HG03280 (cell line): ENCODE results near the gene LCA5.
"Not testable (repeated sequence)": the region's sequence is repeated elsewhere in the genome, so short reads cannot be mapped to it uniquely, and the experiment has no call there.

ENCODE experiments used
- ATAC-seq: cut with Tn5 transposase; IDR thresholded peaks from one replicate; pipeline ENCODE4 v1.9.1; 2021; ENCODE audit warnings: mild to moderate bottlenecking, moderate library complexity; ENCODE audit not compliant: unreplicated experiment

LCA5 gene

DNA sequence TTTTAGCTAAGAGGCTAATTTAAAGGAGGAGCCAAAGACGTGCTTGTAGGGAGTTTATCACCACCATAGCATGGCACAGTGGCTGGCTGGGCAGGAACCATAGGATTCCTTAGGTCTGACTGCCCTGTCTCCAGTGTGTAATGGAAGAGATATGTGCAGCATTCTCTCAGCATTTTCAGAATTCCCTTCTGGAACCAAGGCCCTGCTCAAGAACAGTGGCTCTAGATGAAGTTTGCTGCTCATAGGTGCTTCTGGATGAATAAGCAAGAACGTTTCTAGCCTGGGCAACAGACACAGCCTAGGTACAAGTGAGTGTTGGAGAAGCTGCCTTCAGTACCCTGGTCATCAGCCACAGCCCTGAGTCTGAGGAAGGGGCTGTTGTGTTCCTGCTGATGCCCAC is 69.1 kb downstream of the LCA5 start:
- no peak for ATAC-seq

DNA sequence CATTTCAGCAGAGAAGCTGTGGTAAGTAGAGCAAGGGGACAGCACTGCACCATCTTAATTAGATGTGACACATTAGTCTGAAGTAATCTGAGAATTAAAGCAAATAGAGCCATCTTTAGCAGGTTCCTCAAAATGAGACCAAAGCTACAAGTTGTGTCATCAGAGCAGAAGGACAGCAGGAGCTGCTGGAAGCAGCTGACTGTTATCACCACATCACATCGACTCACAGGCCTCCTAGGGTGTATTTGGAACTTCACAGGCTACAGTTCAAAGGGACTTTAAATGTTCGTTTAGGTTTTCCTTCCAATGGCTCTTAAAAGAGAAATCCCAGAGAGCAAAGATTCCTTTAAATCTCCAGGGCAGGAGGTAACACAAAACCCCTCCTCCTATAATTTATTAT is 69.5 kb downstream of the LCA5 start:
- ATAC-seq: no peak

DNA sequence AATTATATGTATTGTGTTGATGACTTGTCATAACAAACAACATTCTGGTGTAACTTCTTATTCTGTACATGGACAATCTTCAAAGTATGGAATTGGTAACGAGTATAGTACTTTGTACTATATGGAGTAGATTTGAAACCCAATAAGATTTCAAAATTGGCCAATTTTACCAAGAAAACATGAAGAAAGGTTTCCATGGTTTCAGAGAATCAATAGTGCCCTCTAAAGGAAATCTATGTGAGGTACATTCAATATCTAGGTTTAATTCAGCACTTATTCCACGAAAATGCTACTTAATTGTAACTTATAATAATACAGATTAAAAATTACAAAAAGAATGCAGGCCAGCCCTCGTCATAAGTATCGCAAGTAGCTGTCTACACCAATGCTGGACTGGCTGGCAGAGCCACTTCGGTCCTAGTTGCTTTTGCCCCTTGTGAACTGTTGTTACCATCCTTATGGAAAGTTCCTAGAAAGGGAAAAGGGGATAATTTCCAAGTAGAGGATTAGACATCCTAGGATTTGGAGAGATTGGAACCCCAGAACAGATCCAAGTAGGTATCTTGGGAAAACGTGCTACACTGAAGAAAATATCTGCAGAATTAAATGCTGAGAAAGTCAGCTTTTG is 70.9 kb downstream of the LCA5 start:
- ATAC-seq: no peak

DNA sequence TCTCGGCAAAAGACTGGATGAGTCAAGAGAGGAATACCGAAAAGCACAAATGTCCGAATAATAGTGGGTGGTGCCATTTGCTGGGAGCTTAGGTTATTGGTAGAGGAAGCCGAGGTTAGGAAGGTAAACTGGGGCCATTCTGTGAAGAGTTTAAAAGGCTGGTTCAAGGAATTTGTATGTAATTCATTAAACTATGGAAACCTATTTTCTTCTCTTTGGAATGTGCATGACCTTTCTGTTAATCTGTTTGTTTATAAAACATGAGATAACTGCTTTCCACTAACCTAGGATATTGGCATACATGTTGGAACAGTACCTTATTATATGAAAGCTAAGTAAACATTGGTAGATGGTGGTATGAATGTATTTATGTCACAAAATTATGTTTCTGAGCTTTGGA is 71.8 kb downstream of the LCA5 start:
- ATAC-seq: no peak

DNA sequence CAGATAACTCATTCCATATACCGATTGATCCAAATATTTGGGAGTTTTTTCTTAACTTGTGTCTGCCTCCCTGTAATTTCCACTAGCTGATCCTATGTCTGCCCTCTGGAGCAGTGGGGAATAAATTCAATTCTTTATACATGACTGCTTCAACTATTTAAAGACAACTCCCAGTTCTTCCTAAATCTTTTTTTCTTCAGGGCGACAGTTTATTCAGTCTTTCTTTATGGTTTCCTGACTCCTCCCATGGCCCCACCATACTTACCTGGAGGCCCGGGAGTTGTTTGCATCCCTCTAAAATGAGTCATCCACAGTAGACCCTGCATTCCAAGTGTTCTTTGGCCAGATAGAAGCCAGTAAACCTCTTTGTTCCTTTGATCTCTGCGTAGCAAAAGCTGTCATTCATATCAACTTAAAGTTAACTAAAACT is 73.6 kb downstream of the LCA5 start:
- no peak for ATAC-seq

DNA sequence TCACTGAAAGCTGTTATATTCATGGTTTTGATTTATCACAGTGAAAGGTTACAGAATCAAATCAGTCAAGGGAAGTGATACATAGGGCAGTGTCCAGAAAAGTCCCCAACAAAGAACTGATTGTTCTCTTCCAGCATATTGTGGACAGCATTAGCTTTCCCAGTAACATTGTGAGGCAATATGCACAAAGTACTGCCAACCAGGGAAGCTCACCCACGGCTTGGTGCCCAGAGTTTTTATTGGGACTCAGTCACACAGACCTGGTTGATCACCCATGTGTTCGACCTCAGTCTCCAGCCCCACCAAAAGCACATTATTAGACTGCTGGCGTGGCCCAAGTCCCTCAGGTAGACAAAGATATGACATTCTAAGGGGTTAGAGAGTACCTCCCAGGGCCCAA is 76.0 kb downstream of the LCA5 start:
- ATAC-seq: no peak

DNA sequence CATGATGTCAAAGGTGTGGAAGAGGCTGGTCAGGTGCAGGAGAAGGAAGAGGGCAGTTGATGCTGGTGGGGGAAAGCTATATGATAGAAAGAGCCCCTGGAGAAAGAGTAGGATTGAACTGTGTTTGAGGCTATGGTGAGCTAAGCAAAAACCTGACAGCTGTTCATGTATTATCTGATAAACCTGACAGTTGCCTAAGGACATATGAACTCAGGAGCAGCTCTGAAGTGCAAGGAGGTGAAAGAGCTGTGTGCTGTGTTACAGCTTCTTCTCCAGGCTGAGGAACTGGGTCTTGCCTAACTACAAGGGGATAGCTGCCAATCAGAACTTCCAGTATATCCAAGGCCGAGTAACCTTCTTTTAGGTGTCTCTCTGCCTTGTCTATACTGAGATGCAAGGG is 81.8 kb downstream of the LCA5 start:
- ATAC-seq: no peak

DNA sequence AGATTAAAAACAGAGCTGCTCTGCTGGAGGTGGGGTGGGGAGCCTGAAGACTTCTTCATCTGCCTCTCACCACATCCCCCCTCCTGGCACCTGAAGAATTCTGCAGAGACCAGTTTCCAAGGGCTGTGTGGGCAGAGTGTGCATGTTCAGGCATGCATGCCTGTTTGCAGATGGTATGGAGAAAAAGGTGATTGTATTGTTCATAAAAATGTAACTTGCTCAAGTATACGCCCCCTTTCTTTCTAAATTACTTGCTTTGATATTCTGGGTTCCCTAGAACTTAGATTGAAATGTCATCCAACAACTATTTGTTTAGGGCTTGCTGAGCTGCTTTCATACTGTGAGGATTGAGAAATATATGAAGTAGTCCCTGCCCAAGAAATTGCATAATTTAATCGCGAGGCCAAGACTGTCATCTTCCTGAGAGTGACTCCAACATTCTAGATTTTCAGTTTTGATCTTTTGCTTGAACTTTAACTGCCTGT is 83.6 kb downstream of the LCA5 start:
- ATAC-seq: no peak

DNA sequence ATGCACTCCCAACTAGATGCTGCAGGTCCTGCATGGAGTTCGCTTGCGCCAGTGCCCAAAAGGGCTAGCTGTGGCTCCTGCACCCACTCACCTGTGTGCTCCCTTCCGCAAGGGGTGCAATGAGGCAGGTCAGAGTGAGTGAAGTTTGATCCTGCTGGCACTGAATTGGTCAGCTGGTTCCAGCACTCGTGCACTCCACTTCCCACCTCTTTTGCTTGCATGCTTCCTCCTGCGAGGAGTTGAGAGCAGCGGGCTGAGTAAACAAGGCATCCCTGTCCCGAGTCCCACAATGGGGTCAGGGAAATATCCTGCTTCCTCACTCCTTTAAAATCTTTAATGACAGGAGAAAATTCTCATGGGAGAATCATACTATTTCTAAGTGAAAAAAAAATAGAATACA is 86.2 kb downstream of the LCA5 start:
- no peak for ATAC-seq

DNA sequence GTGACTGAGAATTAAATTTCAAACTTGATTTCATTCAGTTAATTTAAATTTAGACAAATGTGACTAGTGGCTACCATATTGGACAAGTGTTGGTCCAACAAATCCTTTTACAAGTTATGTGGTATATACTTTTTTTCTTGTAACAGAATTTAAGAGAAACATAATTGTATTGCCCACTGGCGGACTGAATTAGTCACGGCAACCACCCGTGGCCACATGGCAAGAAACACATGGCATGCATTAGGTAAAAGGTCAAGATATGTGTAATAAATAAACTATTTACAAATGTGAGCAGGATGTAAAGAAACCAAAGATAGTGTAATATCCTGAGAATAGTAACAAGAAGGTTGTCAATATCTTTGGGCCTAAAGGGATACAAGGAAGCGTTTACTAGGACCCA is 91.2 kb downstream of the LCA5 start:
- no peak for ATAC-seq

DNA sequence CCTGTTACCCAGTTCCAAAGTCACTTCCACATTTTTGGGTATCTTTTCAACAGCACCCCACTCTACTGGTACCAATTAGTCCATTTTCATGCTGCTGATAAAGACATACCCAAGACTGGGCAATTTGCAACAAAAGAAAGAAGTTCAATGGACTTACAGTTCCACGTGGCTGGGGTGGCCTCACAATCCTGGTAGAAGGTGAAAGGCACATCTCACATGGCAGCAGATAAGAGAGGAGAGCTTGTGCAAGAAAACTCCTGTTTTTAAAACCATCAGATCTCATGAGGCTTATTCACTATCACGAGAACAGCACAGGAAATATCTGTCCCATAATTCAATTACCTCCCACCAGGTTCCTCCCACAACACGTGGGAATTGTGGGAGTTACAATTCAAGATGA is 93.4 kb downstream of the LCA5 start:
- not testable (repeated sequence) for ATAC-seq

DNA sequence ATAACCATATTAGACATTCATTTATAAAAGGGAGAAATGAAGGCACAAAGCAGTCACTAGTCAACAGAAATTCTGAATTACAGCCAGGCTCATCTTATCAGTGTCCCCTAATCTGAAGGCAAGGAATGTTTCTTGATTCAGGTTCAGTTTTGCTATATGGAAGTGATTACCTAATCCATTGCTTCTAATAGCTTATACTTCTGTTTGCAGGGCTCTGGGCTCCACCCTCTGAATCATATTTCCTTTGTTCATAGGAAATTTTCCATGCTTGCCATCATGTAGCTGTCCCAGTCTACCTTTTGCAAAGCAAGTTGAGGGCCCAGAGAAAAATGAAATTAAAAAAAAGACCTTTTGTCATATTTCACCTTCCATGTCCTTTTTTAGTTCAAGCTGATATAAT is 96.0 kb downstream of the LCA5 start:
- no peak for ATAC-seq

DNA sequence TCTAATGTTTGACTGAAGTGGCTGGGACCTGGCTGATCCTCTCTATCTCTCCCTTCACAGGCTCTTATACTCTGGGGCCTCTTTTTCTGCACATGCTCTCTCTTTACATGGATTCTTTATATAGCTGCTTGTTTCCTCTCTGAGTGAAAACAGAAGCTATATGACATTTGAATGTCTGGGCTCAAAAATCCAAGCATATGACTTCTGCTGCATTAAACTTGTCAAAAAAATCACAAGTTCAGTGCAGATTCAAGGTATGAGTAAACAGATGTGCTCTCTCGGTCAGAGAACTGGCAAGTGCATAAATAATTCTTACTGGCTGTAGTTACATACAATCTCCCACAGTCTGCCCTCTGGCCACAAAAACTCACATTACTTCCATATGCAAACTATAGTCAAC is 96.6 kb downstream of the LCA5 start:
- ATAC-seq: no peak

DNA sequence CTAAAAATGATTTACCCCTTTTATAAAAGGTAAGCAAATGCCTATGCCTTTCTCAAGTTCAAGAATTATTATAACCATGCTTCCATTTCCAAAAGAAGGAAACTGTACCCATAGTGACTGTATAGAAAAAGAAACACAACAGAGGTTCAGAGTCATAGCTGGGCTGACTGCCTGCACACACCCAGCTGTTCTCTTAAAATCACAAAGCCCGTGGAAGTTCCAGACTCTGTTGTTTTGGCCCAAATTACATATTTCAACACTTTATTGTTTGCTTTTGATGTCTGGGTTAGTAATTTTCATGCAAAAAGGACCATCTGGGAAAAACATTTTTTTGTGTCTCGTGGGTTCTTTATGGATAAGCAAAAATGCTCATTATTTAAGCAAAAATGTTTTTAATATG is 99.2 kb downstream of the LCA5 start:
- no peak for ATAC-seq

DNA sequence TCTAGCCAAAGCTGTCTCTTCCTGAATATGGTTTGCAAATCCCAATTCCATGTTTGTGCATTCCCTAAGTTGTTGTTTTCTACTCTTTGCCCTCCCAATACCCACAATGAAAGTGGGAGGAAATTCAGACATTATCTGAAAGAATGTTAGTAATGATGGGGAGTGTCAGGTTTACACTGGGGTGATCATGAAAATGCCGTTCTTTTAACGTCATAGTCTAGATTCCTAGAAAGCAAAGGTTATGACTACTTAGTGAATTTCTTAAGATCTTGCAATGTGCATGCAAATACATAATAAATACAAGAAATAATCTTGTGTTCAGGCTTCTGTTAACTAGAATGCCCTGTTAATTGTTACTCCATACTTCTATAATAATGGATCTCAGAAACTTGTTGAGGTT is 101.0 kb downstream of the LCA5 start:
- no peak for ATAC-seq

DNA sequence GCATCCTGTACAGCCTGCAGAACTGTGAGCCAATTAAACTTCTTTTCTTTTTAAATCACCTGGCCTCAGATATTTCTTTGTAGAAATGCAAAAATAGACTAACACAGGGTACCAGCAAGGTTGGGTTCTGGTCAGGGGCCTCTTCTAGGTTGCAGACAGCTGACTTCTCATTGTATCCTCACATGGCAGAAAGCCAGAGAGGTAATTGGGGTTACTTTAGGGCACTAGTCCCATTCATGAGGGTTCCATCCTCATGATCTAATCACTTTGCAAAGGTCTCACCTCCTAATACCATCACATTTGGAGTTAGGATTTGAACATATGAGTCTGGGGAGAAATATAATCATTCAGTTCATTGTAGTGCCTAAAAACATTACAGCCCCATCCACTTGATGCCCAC is 101.5 kb downstream of the LCA5 start:
- no peak for ATAC-seq
